Hepatocyte (in vitro differentiated cells): ENCODE results near the gene VPS45. TPM values are rescaled to one million over a fixed set of nuclear protein-coding genes. Genes with fewer than 3 reads are reported as not detected.

ENCODE experiments used
- DNase-seq: peaks from one replicate; pipeline ENCODE4 v3.0.0-alpha.2; 2016; ENCODE audit warnings: low spot score
- H2AFZ ChIP-seq: fragments of 200-600 bp; sonication (generic); 2 replicates; pipeline ENCODE4 v1.6.0; 2016; ENCODE audit warnings: antibody characterized with exemption, mild to moderate bottlenecking
- H3K27ac ChIP-seq: fragments of 200-600 bp; sonication (generic); 2 replicates; pipeline ENCODE4 v1.5.1; 2016; ENCODE audit warnings: mild to moderate bottlenecking
- H3K27me3 ChIP-seq: fragments of 200-600 bp; sonication (generic); 2 replicates; pipeline ENCODE4 v1.6.1; 2016
- H3K36me3 ChIP-seq: fragments of 200-600 bp; sonication (generic); replicated peaks from 2 replicates; pipeline ENCODE4 v1.5.1; 2016; ENCODE audit warnings: low read depth; ENCODE audit not compliant: insufficient read depth
- H3K4me1 ChIP-seq: fragments of 200-600 bp; sonication (generic); 2 replicates; pipeline ENCODE4 v1.5.1; 2016; ENCODE audit warnings: mild to moderate bottlenecking, moderate library complexity; ENCODE audit not compliant: insufficient read depth
- H3K4me2 ChIP-seq: fragments of 200-600 bp; sonication (generic); 2 replicates; pipeline ENCODE4 v1.6.0; 2016
- H3K4me3 ChIP-seq: fragments of 200-600 bp; sonication (generic); 2 replicates; pipeline ENCODE4 v1.5.1; 2016; ENCODE audit warnings: mild to moderate bottlenecking
- H3K79me2 ChIP-seq: fragments of 200-600 bp; sonication (generic); 2 replicates; pipeline ENCODE4 v1.6.0; 2017; ENCODE audit warnings: mild to moderate bottlenecking
- H3K9me2 ChIP-seq: fragments of 200-600 bp; sonication (generic); replicated peaks from 2 replicates; pipeline ENCODE4 v1.6.0; 2017; ENCODE audit warnings: mild to moderate bottlenecking; ENCODE audit not compliant: insufficient read depth
- H3K9me3 ChIP-seq: fragments of 200-600 bp; sonication (generic); 2 replicates; pipeline ENCODE4 v1.5.1; 2016; ENCODE audit warnings: low read depth, mild to moderate bottlenecking
- H4K20me1 ChIP-seq: fragments of 200-600 bp; sonication (generic); 2 replicates; pipeline ENCODE4 v1.6.0; 2016; ENCODE audit warnings: mild to moderate bottlenecking; ENCODE audit not compliant: insufficient read depth, poor library complexity, severe bottlenecking
- CTCF ChIP-seq: fragments of 200-600 bp; sonication (generic); IDR thresholded peaks from 2 replicates; pipeline ENCODE4 v1.5.1; 2016; ENCODE audit warnings: antibody characterized with exemption, mild to moderate bottlenecking; ENCODE audit not compliant: poor library complexity
- EZH2 ChIP-seq: fragments of 200-600 bp; sonication (generic); IDR thresholded peaks from 2 replicates; pipeline ENCODE4 v1.6.1; 2016; ENCODE audit warnings: antibody characterized with exemption, mild to moderate bottlenecking, borderline replicate concordance
- EZH2phosphoT487 ChIP-seq: fragments of 200-600 bp; sonication (generic); IDR thresholded peaks from one replicate; pipeline ENCODE4 v1.6.1; 2018; ENCODE audit warnings: antibody characterized with exemption, mild to moderate bottlenecking, low read depth, moderate library complexity; ENCODE audit not compliant: unreplicated experiment, severe bottlenecking
- WGBS: methylation state at CpG from one replicate; pipeline ENCODE4 v1.1.6; 2016; ENCODE audit warnings: low lambda C conversion rate; ENCODE audit errors: missing lambda C conversion rate; 5-methylcytosine and 5-hydroxymethylcytosine counted together
- polyA plus RNA-seq: library from polyadenylated mRNA; unstranded; fragments of >200 nt; fragmentation: Nextera tagmentation; extraction: Ambion mirVana; gene quantifications from 2 replicates; pipeline ENCODE4 v1.2.1, GENCODE V29; 2016
- total RNA-seq: library from RNA; depleted of rRNA; stranded (reverse); fragments of >200 nt; gene quantifications from 2 replicates; pipeline ENCODE4 v1.2.3, GENCODE V29; 2014

The VPS45 gene, protein sequence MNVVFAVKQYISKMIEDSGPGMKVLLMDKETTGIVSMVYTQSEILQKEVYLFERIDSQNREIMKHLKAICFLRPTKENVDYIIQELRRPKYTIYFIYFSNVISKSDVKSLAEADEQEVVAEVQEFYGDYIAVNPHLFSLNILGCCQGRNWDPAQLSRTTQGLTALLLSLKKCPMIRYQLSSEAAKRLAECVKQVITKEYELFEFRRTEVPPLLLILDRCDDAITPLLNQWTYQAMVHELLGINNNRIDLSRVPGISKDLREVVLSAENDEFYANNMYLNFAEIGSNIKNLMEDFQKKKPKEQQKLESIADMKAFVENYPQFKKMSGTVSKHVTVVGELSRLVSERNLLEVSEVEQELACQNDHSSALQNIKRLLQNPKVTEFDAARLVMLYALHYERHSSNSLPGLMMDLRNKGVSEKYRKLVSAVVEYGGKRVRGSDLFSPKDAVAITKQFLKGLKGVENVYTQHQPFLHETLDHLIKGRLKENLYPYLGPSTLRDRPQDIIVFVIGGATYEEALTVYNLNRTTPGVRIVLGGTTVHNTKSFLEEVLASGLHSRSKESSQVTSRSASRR
- 35.8 and 37.1 TPM in 2 replicates for total RNA-seq
- 23.8 and 26.7 TPM in 2 replicates for polyA plus RNA-seq

DNA sequence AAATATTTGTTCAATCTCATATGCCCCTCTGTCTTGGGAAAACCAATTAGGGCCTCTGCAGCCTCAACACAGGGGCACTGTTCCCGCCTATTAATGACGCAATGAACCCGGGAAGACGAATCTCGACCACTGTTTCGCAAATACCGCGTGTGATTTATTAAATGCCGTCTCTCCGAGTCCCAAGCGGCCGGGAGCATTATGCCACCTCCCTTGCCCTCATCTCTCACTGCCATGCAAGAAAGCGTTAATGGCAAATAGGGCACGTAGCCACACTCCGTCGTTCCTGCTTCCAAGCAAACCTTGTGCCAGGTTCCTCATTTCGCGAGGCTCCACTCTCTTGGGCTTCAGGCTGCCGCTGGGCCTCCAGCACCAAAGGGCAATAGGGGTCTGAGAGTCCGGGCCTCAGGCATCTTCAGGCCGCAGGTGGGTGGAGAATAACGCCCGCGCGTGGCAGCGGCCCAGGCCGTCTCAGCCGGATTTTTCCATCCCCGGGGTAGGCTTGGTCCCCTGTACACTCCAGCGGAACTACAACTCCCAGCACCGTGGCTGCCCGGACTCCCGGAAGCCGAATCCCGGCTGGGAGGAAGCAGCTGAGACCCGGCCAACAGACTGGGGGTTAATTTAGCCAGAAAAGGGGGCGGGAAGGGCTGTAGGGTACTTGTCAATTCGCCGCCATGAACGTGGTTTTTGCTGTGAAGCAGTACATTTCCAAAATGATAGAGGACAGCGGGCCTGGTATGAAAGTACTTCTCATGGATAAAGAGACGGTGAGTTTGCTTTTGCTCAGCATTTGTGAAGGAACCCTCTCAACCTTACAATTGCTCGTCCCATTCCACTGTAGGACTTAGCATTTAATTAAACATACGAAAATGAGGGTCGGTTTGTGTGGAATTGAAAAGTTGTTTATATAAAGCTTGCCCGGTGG is at the start of gene VPS45:
Gene VPS45, plus strand, starts transcription at position 593 of the 925 bp plus-strand sequence. Its CDS starts 82 bp downstream, at position 675.
- H3K36me3 ChIP-seq, result no peaks in the 10 kb centered on the region
- peak within 1 kb of the TSS; percentile 97 for H3K27ac ChIP-seq
- H4K20me1 ChIP-seq, result no peaks in the 10 kb centered on the region
- peak within 1 kb of the TSS; percentile 68 for H3K4me3 ChIP-seq
- peaks cover 31% of the 10 kb centered on the region for H3K79me2 ChIP-seq
- peaks cover 11% of the 10 kb centered on the region for H3K4me1 ChIP-seq
- no peak for TF ChIP-seq CTCF
- TF ChIP-seq EZH2, result no peak
- TF ChIP-seq EZH2phosphoT487, result no peak
- no peaks in the 10 kb centered on the region for H3K9me3 ChIP-seq
- under 1% methylated on average over 46 of the region's 46 CpGs for WGBS
- DNase-seq, result peak; percentile 93
- H3K27me3 ChIP-seq, result no peaks in the 10 kb centered on the region
- peak within 1 kb of the TSS; percentile 77 for H3K4me2 ChIP-seq
- peak within 1 kb of the TSS; percentile 88 for H2AFZ ChIP-seq
- no peaks in the 10 kb centered on the region for H3K9me2 ChIP-seq

DNA sequence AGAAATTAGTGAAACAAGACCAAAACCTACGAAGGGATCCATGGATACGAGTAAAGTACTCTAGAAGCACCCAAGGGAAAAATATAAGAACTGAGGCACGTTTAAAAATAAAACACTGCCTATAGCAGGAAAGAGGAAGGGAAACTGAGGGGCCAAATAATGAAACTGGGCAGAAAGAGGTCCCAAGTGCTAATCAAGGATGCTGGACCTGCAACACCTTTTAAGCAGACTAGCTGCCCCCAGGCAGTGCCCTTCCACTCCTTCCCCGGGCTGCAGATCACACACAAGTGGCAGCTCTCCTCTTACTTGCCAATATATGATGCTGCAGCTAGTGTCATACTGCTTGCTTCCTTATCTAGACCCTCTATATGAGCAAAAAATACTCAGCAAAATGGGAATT is 49.4 kb upstream of the VPS45 start:
- Histone ChIP-seq H3K27ac (peak overlapping the region; percentile 88), H2AFZ (no peak overlapping the region)
- WGBS, result 90% methylated on average over 4 of the region's 4 CpGs

DNA sequence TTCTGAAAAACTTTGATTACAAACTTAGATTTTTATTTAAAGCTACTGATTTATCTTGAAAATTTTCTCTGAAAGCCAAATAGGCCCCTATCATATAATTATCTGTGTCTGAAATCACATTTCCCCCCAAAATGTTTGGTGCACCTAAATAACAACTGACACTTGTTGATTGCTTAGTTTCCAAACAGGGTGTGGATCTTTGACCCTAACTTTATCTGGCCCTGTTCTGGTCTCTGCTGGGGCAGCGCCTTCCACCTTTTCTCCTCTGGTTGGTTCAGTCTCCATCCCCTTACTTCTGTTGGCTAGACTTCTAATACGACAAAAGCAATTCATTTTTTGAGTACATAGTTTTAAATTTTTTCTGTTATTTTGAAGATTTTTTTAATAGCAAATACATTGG is 46.9 kb upstream of the VPS45 start:
- Histone ChIP-seq H3K4me3 (no peak overlapping the region), H2AFZ (no peak overlapping the region), H3K36me3 (no peaks in the 10 kb centered on the region), H3K4me1 (peaks cover 17% of the 10 kb centered on the region), H3K79me2 (no peaks in the 10 kb centered on the region), H4K20me1 (no peaks in the 10 kb centered on the region), H3K27me3 (no peaks in the 10 kb centered on the region), H3K4me2 (peak overlapping the region; percentile 6), H3K9me2 (no peaks in the 10 kb centered on the region), H3K27ac (peak overlapping the region; percentile 94), H3K9me3 (no peaks in the 10 kb centered on the region)
- TF ChIP-seq CTCF (no peak), EZH2phosphoT487 (no peak), EZH2 (no peak)
- WGBS, result 90% methylated on average over 2 of the region's 2 CpGs
- no peak for DNase-seq

More for the DNA sequence above, 49.4 kb upstream of the VPS45 start:
- Histone ChIP-seq H3K9me2 (no peaks in the 10 kb centered on the region), H3K4me3 (no peak overlapping the region), H3K79me2 (no peaks in the 10 kb centered on the region), H3K36me3 (no peaks in the 10 kb centered on the region), H3K4me2 (no peak overlapping the region), H3K9me3 (no peaks in the 10 kb centered on the region), H3K27me3 (no peaks in the 10 kb centered on the region), H4K20me1 (no peaks in the 10 kb centered on the region), H3K4me1 (peaks cover 17% of the 10 kb centered on the region)
- TF ChIP-seq EZH2phosphoT487, result no peak
- TF ChIP-seq CTCF, result no peak
- no peak for TF ChIP-seq EZH2
- no peak for DNase-seq
